ENCODE data around the gene KRTAP10-4.

Gene KRTAP10-4

DNA sequence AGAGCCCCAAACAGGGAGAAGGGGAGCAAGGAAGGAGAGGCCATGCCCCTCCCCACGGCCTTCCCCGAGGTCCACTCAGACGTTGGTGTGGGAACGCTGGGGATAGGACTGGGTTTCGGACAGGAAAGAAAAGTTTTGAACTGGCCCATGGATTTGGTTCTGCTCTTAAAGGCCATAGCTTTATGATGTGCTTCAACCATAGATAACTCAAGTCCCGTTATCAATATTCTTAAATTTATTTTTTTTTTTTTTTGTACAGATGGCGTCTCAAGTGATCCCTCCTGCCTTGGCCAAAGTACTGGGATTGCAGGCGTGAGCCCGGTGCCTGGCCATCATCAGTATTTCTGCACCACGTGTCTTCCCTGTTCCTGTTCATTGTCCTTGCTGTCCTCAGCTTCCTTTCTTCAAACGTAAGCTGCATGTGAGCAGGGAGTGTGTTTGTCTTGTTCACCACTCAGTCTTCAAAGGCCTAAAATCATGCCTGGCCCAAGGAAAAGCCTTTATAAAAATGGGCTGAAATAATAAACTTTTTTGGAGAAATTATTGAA, 32.7 kb upstream of the KRTAP10-4 start:
- no peak overlapping the region for H2AFZ ChIP-seq (ENCODE audit: low read depth)
- peaks cover 81% of the 10 kb centered on the region for H3K27me3 ChIP-seq (ENCODE audit: insufficient read depth, low read depth)
- H3K36me3 ChIP-seq (ENCODE audit: insufficient read depth): no peaks in the 10 kb centered on the region
- H3K4me1 ChIP-seq (ENCODE audit: low read depth, poor library complexity, severe bottlenecking): no peaks in the 10 kb centered on the region
- H3K4me3 ChIP-seq (IDR thresholded peaks at IDR 0.05; ENCODE audit: insufficient read depth, low read depth, low read length): no peak overlapping the region
- H3K79me2 ChIP-seq (ENCODE audit: insufficient read depth, low read depth): no peaks in the 10 kb centered on the region
- TF ChIP-seq CTCF (conservative IDR thresholded peaks at IDR 0.05; ENCODE audit: low read depth, low read length): no peak
- no peak overlapping the region for H3K27ac ChIP-seq
- no peak overlapping the region for H3K9ac ChIP-seq
- H3K4me2 ChIP-seq: no peak overlapping the region
- H4K20me1 ChIP-seq (ENCODE audit: insufficient read depth): no peaks in the 10 kb centered on the region

- TF ChIP-seq CTCF (conservative IDR thresholded peaks at IDR 0.05; ENCODE audit: low read depth, low read length): no peak
- H3K36me3 ChIP-seq (ENCODE audit: insufficient read depth): no peaks in the 10 kb centered on the region
- no peak overlapping the region for H3K4me2 ChIP-seq
- H3K9ac ChIP-seq: no peak overlapping the region
- H3K79me2 ChIP-seq (ENCODE audit: insufficient read depth, low read depth): no peaks in the 10 kb centered on the region
- no peaks in the 10 kb centered on the region for H3K4me1 ChIP-seq (ENCODE audit: low read depth, poor library complexity, severe bottlenecking)
- H4K20me1 ChIP-seq (ENCODE audit: insufficient read depth): no peaks in the 10 kb centered on the region
- H2AFZ ChIP-seq (ENCODE audit: low read depth): no peak overlapping the region
- no peak overlapping the region for H3K27ac ChIP-seq
- peaks cover 80% of the 10 kb centered on the region for H3K27me3 ChIP-seq (ENCODE audit: insufficient read depth, low read depth)
- no peak overlapping the region for H3K4me3 ChIP-seq (IDR thresholded peaks at IDR 0.05; ENCODE audit: insufficient read depth, low read depth, low read length)
Observed at GRCh38 chr21:44542716-44543115, 30.8 kb upstream of the KRTAP10-4 start.

DNA sequence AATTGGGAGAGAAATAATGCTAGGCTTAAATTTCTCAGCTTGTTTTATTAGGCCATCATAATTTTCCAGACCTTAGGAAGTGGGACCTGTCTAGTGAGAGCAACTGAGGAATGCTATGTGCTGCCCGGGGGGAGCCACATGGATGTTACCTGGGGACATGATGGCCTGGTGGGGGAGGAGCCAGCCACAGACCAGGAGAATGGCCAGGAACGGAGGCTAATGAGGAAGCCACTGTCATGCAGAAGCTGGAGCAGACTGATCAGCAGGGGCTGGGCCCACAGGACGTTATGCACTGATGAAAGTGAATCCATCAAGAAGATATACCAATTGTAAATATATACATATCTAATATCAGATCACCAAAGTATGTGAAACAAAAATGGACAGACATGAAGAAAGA, 29.0 kb upstream of the KRTAP10-4 start:
- no peak overlapping the region for H3K9ac ChIP-seq
- H3K36me3 ChIP-seq (ENCODE audit: insufficient read depth): no peaks in the 10 kb centered on the region
- no peak overlapping the region for H2AFZ ChIP-seq (ENCODE audit: low read depth)
- H3K4me2 ChIP-seq: no peak overlapping the region
- H3K27me3 ChIP-seq (ENCODE audit: insufficient read depth, low read depth): peaks cover 83% of the 10 kb centered on the region
- H3K4me1 ChIP-seq (ENCODE audit: low read depth, poor library complexity, severe bottlenecking): no peaks in the 10 kb centered on the region
- no peak for TF ChIP-seq CTCF (conservative IDR thresholded peaks at IDR 0.05; ENCODE audit: low read depth, low read length)
- no peaks in the 10 kb centered on the region for H3K79me2 ChIP-seq (ENCODE audit: insufficient read depth, low read depth)
- H4K20me1 ChIP-seq (ENCODE audit: insufficient read depth): no peaks in the 10 kb centered on the region
- H3K27ac ChIP-seq: no peak overlapping the region
- no peak overlapping the region for H3K4me3 ChIP-seq (IDR thresholded peaks at IDR 0.05; ENCODE audit: insufficient read depth, low read depth, low read length)

GRCh38 chr21:44547656-44548331, 25.7 kb upstream of the KRTAP10-4 start:
- Histone ChIP-seq H3K36me3 (ENCODE audit: insufficient read depth) (no peaks in the 10 kb centered on the region), H2AFZ (ENCODE audit: low read depth) (no peak overlapping the region), H3K4me3 (IDR thresholded peaks at IDR 0.05; ENCODE audit: insufficient read depth, low read depth, low read length) (no peak overlapping the region), H3K79me2 (ENCODE audit: insufficient read depth, low read depth) (no peaks in the 10 kb centered on the region), H3K4me1 (ENCODE audit: low read depth, poor library complexity, severe bottlenecking) (no peaks in the 10 kb centered on the region), H3K9ac (no peak overlapping the region), H4K20me1 (ENCODE audit: insufficient read depth) (no peaks in the 10 kb centered on the region), H3K27ac (no peak overlapping the region), H3K27me3 (ENCODE audit: insufficient read depth, low read depth) (peaks cover 67% of the 10 kb centered on the region; the same call in 1 of the 2 replicates), H3K4me2 (no peak overlapping the region)
- no peak for TF ChIP-seq CTCF (conservative IDR thresholded peaks at IDR 0.05; ENCODE audit: low read depth, low read length)

All from KMS-11 (cell line).